GM18520 (cell line): ENCODE data around the gene MET.
"Not testable (repeated sequence)": the region's sequence is repeated elsewhere in the genome, so short reads cannot be mapped to it uniquely, and the experiment has no call there.

Experiments used
- ATAC-seq: cut with Tn5 transposase; IDR thresholded peaks from one replicate; pipeline ENCODE4 v1.9.1; 2021; ENCODE audit not compliant: unreplicated experiment

The MET gene

DNA sequence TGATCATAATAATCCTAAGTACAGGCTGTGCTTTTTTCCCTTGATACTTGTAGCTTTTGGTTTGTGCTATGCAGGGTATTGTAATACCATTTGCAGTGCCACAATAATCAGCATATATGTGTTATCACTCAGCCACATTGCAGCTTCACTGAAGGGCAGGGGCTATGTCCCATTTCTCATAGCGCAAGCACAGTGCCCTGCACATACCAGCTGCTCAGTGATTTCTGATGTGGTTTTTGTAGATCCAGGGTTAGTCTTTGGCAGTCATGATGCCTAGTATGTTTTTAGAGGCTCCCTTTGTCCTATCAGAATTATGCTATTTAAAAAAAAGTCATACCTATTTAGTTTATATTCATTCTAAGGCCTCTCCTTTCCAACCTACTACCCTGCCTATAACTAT, 25.8 kb downstream of the MET start:
- ATAC-seq: no peak

DNA sequence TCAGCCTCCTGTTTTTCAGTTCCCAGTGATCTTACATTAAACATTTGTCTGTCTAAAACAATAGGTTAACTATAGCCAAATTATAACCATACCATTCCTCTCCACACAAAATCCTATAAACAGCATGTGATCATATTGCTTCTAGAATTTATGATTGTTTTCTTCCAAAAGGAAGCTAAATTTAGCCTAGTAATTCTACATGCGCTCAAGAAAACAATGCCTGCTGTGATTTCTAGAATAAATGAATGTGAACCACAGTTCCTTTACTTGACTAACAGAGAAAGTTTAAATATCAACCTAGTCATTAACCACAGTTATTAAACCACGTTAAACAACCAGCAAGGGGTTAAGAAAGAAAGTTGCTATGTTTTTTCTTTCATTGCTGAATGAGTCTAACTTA, 26.4 kb downstream of the MET start:
- no peak for ATAC-seq

DNA sequence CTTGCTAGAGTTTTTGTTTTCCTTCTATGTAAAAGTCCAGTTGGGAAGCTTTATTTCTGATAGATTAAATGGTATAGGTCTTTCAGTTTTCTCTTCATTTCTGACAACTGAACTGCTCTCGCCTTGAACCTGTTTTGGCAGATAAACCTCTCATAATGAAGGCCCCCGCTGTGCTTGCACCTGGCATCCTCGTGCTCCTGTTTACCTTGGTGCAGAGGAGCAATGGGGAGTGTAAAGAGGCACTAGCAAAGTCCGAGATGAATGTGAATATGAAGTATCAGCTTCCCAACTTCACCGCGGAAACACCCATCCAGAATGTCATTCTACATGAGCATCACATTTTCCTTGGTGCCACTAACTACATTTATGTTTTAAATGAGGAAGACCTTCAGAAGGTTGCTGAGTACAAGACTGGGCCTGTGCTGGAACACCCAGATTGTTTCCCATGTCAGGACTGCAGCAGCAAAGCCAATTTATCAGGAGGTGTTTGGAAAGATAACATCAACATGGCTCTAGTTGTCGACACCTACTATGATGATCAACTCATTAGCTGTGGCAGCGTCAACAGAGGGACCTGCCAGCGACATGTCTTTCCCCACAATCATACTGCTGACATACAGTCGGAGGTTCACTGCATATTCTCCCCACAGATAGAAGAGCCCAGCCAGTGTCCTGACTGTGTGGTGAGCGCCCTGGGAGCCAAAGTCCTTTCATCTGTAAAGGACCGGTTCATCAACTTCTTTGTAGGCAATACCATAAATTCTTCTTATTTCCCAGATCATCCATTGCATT, 27.1 kb downstream of the MET start:
- ATAC-seq: no peak

DNA sequence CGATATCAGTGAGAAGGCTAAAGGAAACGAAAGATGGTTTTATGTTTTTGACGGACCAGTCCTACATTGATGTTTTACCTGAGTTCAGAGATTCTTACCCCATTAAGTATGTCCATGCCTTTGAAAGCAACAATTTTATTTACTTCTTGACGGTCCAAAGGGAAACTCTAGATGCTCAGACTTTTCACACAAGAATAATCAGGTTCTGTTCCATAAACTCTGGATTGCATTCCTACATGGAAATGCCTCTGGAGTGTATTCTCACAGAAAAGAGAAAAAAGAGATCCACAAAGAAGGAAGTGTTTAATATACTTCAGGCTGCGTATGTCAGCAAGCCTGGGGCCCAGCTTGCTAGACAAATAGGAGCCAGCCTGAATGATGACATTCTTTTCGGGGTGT, 27.7 kb downstream of the MET start:
- ATAC-seq: no peak

GRCh38 chr7:116702046-116702785, 30.2 kb downstream of the MET start:
- no peak for ATAC-seq

DNA sequence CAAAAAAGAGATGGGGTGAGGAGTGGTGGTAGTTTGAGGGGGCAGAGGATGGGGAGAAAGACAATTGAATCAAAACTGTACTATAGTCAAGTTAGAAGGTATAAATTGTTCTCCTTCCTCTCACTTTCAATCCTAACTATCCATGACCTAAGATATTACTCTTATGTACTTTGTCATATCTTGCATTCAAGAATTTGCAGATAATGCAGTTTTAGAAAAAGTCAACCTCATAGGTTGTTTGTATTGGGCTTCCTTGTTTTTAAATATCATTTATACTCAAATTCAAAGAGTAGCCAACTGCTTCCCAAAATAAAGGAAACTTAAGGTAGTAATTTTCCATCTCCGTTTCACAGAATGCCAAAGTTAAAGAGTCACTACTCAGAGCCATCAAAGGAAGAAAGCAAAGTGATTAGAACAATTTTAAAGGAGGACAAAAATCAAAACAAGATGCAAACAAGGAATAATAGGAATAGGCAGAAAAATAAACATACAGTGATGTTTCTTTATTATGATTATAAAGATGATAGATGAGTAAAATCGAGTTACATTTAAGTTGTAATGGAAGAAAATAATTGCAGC, 32.7 kb downstream of the MET start:
- ATAC-seq: no peak

GRCh38 chr7:116705419-116705818, 33.4 kb downstream of the MET start:
- no peak for ATAC-seq

GRCh38 chr7:116706668-116707126, 34.7 kb downstream of the MET start:
- no peak for ATAC-seq

DNA sequence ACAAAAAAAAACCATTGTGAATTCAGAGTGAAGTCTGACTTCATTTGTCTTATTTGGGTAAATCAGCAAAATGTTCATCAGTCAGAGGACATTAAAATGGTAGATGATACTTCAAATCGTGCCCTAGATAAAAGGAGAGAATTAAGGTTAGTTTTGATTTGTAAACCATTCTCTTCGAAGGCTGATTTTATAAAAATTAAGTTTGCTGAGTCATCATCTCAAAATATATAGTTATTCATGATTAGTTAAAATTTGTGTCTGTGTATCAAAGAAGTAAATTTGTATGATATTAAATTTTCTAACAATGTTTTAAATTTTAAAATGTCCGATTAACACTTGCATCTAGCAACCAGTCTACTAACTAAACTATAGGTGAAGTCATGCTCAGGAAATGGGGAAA, 35.3 kb downstream of the MET start:
- ATAC-seq: no peak

DNA sequence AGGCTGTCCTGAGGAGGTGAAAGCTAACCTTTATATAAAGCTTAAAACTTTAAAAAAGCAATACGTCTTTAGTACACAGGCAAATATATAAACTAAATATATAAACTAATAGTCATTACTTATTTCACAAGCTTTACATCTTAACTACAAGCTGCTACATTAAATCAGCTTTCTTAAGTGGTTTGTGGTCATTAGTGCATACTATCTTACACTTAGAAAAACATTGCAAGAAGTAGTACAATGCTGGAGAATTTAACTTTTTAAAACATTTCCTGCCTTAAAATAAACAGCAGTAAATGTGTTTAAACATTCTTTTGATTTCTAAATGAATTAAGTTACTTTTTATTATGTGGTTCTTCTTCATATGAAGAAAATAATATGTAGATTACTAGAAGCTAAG, 36.3 kb downstream of the MET start:
- ATAC-seq: no peak

GRCh38 chr7:116708861-116709260, 36.9 kb downstream of the MET start:
- ATAC-seq: no peak

DNA sequence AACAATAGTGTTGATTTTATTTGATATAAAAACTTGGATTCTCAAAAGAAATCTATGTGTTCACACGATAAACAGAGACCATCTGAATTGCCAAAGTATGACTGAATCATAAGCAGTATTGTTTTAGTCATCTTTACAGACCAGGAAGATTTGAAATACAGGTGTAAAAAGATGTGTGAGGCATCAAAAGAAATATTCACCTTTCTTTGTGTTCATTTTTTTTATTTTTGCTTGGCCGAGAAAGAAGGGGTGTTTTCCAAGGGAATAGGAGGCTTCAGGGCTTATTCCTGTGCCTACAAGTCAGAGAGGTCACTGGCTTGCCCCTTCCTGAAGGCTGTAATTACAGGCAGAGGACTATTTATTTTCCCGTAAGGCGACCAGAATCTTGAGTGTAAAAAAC, 37.3 kb downstream of the MET start:
- no peak for ATAC-seq

GRCh38 chr7:116710764-116711452, 38.9 kb downstream of the MET start:
- no peak for ATAC-seq

GRCh38 chr7:116711790-116712189, 39.8 kb downstream of the MET start:
- ATAC-seq: no peak

GRCh38 chr7:116713500-116713899, 41.5 kb downstream of the MET start:
- no peak for ATAC-seq

GRCh38 chr7:116713918-116714317, 41.9 kb downstream of the MET start:
- no peak for ATAC-seq

DNA sequence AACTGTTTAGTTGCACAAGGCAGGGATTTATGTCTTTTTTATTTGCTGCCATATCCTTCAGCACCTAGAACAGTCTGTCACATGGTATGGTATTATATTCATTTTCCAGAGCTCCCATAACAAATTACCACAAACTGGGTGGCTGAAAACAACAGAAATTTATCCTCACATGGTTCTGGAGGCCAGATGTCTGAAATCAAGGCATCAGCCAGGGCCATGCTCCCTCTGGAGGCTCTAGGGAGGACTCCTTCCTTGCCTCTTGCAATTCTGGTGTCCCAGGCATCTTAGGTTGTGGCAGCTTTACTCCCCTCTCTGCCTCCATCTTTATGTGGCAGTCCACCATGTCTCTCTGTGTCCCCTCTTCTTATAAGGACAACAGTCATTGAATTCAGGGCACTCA, 43.1 kb downstream of the MET start:
- no peak for ATAC-seq

- ATAC-seq: no peak
These were observed 45.1 kb downstream of the MET start for GRCh38 chr7:116717137-116717536.

GRCh38 chr7:116723959-116724529, 52.0 kb downstream of the MET start:
- ATAC-seq: not testable (repeated sequence)

DNA sequence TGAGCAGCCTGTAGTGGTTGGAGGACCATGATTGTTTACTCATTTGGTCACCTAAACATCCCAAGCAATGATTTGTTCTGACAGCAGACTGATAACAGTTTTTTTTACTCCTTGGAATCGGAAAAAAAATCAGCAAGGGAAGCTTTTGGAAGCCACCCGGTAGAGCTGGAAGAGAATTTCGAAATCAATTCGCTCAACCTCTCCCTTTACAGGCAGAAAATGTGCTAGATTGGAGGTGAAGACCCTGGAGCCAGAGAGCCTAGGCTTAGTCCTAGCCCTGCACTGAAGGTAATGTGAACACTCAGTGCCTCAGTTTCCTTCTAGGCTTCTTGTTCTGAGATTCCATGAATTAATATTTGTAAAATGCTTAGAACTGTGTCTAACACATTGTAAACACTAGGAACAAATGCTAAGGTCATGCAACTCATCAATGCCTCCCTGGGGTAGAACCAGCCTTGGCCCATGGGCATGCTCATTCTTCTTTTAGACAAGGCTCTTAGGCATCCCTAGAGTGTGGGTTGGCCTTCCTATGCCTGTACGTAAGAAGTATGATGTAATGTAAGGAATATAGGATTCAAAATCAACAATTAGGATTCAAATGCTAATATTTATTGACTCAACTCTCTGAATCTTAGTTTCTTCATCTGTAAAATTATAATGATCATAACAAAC, 52.7 kb downstream of the MET start:
- no peak for ATAC-seq

GRCh38 chr7:116726149-116726548, 54.2 kb downstream of the MET start:
- no peak for ATAC-seq
